ENCODE measurements around the gene FOXS1.
"Not testable (repeated sequence)": the region's sequence is repeated elsewhere in the genome, so short reads cannot be mapped to it uniquely, and the experiment has no call there.

FOXS1 gene

DNA sequence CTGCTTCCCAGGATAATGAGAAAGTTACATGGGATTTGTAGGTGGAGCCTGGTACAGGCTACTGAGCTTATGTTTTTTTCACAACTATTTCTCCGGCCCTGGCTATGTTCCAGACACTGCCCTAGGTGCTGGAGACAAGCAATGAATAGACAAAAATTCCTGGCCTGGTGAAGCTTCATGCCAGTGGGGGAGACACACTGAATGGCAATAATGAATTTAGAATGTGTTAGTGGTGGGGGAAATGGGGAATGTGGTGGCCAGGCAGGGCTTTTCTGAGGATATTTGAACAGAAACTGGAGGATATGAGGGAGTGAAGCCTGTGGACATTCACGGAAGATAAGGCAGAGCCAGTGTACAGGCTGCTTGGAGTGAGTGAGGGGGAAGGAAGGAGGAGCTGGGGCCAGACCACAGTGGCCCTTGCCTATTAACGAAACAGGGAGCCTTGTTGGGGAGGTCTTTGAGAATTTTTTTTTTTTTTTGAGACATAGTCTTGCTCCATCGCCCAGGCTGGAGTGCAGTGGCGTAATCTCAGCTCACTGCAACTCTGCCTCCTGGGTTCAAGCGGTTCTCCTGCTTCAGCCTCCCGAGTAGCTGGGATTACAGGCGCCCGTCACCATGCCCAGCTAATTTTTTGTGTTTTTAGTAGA, 6.6 kb downstream of the FOXS1 start:
- DNase-seq: no peak

GRCh38 chr20:31837896-31838397, 7.5 kb downstream of the FOXS1 start:
- DNase-seq: no peak

- no peak for DNase-seq
Observed at GRCh38 chr20:31836853-31837608, 8.4 kb downstream of the FOXS1 start.

DNA sequence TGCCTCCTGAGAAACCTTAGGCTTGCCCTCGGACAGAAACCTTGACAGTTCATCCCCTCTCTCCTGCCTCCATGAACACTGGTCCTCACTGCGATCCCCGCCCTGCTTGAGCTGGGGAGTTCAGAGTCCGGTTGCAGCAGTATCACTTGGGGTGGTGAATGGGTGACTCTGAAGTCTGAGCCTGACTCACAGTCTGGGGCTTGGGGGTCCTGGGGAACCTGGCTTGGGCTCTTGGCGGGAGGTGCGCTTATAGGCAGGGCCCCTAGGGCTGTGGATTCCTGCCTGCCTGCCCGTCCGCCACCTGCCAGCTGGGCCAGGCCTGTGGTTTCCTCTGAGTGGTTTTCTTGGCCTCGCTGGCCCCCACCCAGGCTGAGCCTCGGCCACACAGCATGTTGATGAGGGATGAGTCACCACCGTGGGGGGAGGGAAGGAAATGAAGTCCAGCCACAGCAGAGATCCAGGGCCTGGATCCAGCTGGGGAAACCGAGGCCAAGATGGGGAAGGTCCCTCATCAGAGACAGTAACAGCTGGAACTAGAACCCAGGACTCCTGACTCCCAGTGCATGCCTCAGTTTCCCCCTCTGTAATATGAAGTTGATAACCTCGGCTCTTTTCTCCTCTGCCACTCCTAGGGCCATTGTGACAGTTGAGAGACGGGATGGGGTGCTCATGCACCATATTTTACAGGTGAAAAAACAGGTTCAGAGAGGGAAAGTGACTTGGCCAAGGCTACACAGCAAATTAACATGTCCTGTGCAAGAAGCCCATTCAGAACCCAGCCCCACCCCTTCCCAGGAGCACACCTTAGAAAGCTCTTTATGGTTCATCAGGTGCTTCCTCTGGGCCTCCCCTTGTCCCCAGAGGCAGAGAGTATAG, 9.2 kb downstream of the FOXS1 start:
- peak in 1 of 2 experiments; percentile 39 for DNase-seq

DNA sequence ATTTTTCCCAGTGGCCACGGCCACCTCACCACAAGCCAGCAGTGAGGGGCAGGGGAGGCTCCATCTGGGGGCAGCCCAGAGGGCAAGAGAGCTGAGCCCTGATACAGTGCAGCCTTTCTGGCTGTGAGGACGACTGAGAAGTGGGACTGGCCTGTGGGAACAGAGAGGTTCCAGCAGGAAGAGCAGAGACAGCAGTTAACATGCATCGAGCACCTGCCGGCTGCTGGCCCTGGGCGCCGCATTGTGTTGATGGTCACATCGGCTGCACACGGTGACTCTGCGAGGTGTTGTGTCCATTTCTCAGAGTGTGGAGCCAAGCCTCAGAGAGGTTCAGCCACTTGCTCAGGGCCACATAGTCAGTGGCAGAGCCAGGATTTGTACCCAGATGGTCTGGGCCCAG, 9.8 kb downstream of the FOXS1 start:
- no peak for DNase-seq

- no peak for DNase-seq
Observed at GRCh38 chr20:31833931-31834521, 11.4 kb downstream of the FOXS1 start.

DNA sequence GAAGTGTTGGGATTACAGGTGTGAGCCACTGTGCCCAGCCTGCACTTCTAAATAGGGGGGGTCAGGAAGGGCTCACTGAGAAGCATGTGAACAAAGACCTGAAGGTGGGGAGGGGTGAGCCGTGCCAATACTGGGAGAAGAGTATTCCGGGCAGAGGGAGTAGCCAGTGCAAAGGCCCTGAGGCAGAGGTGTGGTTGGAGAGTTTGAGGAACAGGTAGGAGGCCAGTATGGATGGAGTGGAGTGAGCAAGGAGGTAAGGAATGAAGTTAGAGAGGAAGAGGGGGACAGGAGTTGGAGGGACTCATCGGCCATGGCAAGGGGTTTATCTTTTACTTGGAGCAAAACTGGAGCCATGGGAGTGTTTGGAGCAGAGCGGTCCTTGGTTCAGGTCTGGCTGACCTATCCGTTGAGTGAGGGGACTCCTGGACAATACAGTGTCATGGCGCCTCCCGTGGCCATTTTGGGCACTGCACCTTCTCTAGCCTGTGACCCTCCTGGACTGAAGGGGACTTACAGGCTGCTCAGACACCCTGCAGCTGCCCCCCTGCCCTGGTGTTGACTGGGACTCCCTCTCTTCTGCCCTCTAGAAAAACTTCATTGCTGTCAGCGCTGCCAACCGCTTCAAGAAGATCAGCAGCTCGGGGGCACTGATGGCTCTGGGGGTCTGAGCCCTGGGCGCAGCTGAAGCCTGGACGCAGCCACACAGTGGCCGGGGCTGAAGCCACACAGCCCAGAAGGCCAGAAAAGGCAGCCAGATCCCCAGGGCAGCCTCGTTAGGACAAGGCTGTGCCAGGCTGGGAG, 12.1 kb downstream of the FOXS1 start:
- DNase-seq: peak; percentile 22 to 78

DNA sequence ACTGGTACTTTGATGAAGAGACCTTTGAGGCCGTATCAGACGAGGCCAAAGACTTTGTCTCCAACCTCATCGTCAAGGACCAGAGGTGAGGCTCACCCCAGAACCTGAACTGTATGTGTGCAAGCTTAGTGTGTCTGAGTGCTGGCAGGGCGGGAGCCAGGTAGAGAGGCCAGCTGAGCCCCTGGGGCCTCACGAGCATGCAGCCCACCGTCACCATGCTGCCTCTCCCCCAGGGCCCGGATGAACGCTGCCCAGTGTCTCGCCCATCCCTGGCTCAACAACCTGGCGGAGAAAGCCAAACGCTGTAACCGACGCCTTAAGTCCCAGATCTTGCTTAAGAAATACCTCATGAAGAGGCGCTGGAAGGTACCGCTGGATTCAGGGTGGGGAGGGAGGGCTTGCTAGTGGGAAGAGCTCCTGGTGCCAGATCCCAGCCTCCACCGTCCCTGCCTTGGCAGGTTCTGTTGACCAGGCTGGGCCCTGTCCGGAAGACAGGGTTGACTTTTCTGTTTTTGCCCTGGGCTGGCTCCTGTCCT, 13.6 kb downstream of the FOXS1 start:
- no peak for DNase-seq

- no peak for DNase-seq
Observed at GRCh38 chr20:31831211-31831610, 14.2 kb downstream of the FOXS1 start.

GRCh38 chr20:31830406-31830981, 14.9 kb downstream of the FOXS1 start:
- DNase-seq: no peak

GRCh38 chr20:31829731-31830130, 15.7 kb downstream of the FOXS1 start:
- no peak for DNase-seq

GRCh38 chr20:31828016-31828415, 17.4 kb downstream of the FOXS1 start:
- DNase-seq: not testable (repeated sequence)

- DNase-seq: no peak
Observed at GRCh38 chr20:31827059-31827458, 18.3 kb downstream of the FOXS1 start.

- DNase-seq: no peak
Observed at GRCh38 chr20:31826074-31826473, 19.3 kb downstream of the FOXS1 start.

DNA sequence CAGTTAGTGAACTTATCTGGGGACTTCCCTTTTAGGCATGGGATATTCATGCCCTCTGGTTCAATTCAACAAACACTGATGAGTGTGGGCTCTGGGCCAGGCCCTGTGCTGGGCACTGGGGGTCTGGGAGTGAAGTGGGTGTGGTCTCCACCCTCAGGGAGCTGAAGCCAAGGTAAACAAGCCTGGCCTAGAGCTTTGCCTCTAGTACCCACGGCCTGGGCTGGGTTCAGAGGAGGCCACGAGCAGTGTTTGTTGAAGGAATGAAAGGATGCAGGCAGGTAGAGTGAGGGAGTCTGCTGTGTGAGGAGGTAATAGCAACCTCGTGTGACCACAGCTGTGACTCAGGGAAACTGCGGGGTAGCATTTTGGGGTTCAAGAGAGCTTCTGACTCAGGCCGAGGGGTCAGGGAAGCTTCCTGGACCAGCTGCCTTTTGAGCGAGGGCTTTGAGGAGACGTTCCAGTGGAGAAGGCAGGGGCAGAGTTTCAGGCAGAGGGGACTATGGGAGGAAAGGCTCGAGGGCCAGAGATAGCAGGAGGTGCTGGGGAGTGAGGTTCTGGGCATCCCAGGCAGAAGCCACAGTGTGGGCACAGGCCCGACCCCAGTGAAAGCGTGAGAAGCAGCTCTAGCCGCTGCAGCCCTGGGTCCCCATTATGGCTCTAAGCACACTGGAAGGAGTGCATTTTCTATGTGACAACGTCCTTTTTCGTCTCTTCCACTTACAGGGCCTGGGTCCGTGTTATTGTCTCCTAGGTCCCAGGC, 20.7 kb downstream of the FOXS1 start:
- no peak for DNase-seq

DNA sequence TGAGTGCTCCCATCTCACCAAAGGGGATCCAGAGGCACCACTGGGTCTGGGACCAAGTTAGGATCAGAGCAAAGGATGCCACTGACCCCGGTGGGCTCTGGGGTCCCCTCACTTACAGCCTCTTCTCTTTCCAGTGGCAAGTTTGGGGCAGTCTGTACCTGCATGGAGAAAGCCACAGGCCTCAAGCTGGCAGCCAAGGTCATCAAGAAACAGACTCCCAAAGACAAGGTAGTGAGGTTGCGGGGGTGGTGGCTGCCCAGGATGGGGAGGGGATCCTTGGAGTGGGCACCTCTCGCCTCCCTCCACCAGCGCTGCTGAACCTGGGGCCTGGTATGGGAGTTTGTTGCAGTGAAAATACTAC, 21.3 kb downstream of the FOXS1 start:
- no peak for DNase-seq

- DNase-seq: no peak
Observed at GRCh38 chr20:31823360-31824124, 21.9 kb downstream of the FOXS1 start.

- DNase-seq: peak; percentile 83 to 94
Observed at GRCh38 chr20:31822421-31823330, 22.7 kb downstream of the FOXS1 start.

DNA sequence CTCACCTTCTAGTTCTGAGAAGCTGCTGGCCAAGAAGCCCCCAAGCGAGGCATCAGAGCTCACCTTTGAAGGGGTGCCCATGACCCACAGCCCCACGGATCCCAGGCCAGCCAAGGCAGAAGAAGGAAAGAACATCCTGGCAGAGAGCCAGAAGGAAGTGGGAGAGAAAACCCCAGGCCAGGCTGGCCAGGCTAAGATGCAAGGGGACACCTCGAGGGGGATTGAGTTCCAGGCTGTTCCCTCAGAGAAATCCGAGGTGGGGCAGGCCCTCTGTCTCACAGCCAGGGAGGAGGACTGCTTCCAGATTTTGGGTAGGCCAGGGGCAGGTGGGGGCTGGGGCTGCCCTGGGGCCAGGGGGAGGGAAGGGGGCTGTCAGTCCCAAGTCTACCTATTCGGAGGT, 24.0 kb downstream of the FOXS1 start:
- DNase-seq: no peak
